Muscle of back (tissue), 13 donors: ENCODE results near the gene WNT2B. TPM values are rescaled to one million over a fixed set of nuclear protein-coding genes. Genes with fewer than 3 reads are reported as not detected.
"Not testable (repeated sequence)": the region's sequence is repeated elsewhere in the genome, so short reads cannot be mapped to it uniquely, and the experiment has no call there.

ENCODE experiments used
- DNase-seq, 3 donors: peaks; one replicate each; pipeline versions ENCODE4 v3.0.0 to v3.0.0-alpha.2; 2013
- long read RNA-seq, 9 donors: transcript quantifications; one replicate each; lab custom pipeline, GENCODE V29; 2026
- polyA plus RNA-seq, 10 donors: library from polyadenylated mRNA; unstranded; fragments of 120-200 nt; gene quantifications; one replicate each; pipeline ENCODE4 v1.2.1, GENCODE V29; 2013; ENCODE audit not compliant: insufficient read length in 10 of 10

WNT2B gene
- polyA plus RNA-seq = 10 to 100 TPM in 1 of 10 donors, 1 to 10 TPM in 9; 4.7 to 10.5 (median 6.3) TPM
- long read RNA-seq, donor 1, partial matches to known transcripts = 0 of 1 reads
- long read RNA-seq, donor 1, other reads (novel, unspliced or antisense) = 0 of 1 reads
- long read RNA-seq, donor 2 = 0 reads
- long read RNA-seq, donor 3 = 0 reads
- long read RNA-seq, donor 4, partial matches to known transcripts = 0 of 1 reads
- long read RNA-seq, donor 4, other reads (novel, unspliced or antisense) = 0 of 1 reads
- long read RNA-seq, donor 5, partial matches to known transcripts = 0 of 1 reads
- long read RNA-seq, donor 5, other reads (novel, unspliced or antisense) = 0 of 1 reads
- long read RNA-seq, donor 6, partial matches to known transcripts = 0 of 2 reads
- long read RNA-seq, donor 6, other reads (novel, unspliced or antisense) = 0 of 2 reads
- long read RNA-seq, donor 7, partial matches to known transcripts = 0 of 1 reads
- long read RNA-seq, donor 7, other reads (novel, unspliced or antisense) = 0 of 1 reads
- long read RNA-seq, donor 8, partial matches to known transcripts = 0 of 1 reads
- long read RNA-seq, donor 8, other reads (novel, unspliced or antisense) = 0 of 1 reads
- long read RNA-seq, donor 9 = 0 reads

DNA sequence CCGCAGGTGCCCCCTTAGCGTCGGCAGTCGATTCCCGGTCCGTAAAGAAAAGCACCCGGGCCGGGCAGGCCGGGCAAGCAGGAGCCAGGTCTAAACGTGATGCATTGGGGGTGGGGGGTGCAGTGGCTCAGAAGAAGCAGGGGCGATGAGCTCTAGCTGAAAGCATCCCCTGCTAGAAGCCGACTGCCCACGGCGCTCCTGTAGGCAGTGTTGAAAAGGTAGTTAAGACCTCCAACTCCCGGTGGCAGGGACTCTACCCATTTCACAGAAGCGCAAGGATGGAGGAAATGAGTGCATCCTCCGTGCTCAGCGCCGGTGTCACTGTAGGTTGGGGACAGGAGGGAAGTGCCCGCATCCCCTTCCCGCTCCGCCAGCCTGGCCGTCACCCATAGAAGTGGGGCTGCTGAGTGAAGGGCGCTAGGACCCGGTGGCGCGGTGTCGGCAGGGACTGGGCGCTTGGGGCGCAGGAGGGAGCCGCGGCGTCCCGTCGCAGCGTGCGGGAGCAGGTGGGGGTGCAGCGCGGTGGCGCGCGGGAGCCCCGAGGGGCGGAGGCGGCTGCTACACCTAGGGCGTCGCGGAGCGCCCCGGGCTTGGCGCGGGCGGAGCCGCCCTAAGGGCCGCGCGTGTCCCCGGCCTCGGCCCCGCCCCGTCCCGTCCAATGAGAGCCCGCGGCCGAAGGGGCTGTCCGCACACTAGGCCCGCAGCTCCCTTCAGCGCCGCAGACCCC, at the start of gene WNT2B:
Gene WNT2B (plus strand): TSS at position 688 of the 727 bp plus-strand sequence. CDS start 298 bp downstream, outside the sequence.
- DNase-seq = peak in 1 of 3 donors; percentile 72

DNA sequence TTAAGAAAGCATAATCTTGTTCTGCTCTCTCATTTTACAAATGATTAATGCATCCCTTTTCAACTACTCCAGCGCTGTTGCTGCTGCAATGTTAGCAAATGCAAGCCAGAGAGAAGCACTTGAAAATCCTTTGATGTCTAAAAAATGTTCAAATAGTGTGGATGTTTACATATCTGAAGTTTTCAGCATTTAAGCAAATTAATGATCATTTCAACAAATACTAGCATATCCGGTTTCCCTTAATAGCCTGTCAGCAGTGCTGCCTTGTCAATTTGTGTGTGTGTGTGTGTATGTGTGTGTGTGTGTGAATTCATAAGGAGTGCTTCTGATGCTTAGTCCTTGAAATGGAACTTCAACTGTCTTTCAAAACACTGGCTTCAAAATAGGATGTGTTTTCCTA, 48.1 kb upstream of the WNT2B start:
- DNase-seq = no peak

DNA sequence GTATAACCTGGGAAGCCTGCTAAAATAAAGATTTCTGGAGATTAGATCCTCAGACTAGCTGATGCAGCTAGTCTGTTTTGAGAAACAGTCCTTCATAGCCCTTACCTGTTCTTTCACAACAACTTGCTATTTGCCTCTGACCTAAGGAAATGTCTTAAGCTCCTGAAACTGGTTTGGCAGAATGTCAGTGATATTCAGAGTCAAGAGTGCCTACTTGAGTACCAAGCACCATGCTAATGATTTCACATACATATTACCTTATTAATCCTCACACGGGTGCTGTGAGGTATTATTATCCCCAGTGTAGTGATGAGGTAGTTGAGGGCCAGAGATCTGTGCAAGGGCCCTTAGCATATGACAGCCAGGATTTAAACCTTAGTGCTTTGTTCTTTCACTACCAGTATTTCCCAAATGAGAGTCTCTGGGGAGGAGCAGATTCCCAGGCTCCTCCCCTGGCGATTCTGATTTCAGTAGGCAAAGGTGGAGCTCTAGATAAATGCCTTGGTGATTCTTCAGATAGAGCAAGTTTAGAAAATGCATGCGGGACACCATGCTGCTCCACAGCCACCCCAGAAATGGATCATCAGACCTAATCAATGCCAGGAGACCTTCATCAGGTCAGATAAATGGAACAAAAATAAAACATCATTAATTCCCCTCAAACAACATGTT, 47.4 kb upstream of the WNT2B start:
- no peak for DNase-seq

DNA sequence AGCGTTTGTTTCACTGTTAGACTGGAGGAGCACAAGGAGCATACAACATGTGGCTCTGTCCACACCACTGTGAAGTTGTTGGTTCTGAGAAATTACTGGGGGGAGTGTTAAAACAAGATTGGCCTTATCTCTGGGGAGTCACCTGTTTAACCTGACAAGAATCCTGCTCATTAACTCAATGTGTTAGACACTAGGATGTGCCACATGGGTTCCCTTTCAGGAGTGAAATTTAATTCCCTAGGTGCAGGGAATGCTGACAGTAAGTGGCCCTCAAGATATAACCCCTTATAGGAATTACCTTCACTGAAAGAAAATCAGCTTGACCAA, 45.8 kb upstream of the WNT2B start:
- DNase-seq = no peak

DNA sequence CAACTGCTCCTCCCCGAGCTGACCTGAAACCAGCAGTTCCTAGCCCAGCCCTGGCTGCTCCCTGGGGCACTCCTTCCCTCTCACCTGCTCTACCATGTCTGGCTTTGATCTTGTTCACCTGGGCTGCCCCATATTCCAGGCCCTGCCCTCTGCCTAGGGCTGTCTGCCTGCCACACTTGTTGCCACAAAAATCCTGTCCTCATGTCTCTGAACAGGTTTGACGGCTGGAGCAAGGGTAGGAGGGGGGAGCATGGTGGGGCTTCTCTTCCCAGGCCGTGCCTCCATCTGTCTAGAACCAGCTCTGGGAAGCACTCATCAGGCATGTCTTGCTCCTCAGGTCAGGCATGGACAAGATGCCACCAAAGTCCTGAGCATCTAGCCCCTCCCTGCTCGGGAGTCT, 44.3 kb upstream of the WNT2B start:
- no peak for DNase-seq

DNA sequence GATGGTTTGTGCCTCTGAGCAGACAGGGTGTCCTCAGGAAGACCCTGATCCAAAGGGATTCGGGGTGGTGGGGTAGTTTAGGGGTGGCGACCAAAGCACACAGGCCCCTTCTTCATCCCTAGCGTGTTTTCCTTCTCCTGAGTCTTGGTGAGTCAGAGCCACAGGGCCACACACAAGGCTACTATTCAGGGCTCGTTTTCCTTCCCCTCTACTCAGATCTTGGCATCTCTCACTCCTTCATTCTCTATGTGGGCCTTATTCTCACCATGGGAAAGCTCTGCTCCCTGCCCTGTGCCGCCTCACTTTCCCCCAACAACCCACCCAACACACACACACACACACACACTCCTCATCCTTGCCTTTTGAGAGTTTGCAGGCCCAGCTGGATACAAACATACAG, 43.6 kb upstream of the WNT2B start:
- DNase-seq = no peak

DNA sequence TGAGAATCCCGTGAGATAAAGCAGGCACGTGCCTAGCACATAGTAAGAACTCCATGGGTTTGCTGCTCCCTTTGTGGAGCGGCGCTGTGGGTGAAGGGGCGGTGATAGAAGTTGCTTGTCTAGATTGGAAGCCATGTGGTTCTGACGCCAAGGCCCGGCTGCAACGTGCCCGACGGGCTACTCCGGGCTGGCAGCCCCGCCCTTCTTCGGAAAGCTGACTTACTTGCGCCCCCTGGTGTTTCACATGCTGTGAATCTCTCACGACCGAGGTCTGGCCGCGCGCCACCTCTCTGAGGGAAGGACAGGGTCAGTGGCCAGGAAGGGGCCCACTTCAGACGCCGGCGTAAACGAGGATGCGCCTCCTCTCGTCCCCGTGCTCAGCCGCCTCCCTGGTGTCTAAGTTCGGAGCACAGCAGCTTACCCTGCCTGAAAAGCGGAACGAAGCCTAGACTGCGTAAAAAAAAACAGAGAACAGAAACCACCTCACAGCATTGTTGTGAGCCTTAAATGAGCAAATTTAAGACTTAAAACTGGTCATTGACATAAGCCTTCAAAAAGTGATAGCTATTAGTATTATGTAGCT, 42.6 kb upstream of the WNT2B start:
- peak; percentile 93 to 97 (median 95) for DNase-seq

DNA sequence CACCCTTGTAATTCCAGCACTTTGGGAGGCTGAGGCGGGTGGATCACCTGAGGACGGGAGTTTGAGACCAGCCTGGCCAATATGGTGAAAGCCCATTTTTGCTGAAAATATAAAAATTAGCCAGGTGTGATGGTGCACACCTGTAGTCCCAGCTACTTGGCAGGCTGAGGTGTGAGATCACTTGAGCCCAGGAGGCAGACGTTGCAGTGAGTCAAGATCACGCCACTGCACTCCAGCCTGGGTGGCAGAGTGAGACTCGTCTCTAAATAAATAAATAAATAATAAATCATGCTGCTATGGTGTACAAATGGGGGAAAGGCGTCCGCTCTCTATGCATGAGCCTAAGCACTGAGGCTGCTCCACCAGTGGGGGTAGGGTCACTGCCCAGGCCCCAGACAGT, 38.4 kb upstream of the WNT2B start:
- not testable (repeated sequence) for DNase-seq

DNA sequence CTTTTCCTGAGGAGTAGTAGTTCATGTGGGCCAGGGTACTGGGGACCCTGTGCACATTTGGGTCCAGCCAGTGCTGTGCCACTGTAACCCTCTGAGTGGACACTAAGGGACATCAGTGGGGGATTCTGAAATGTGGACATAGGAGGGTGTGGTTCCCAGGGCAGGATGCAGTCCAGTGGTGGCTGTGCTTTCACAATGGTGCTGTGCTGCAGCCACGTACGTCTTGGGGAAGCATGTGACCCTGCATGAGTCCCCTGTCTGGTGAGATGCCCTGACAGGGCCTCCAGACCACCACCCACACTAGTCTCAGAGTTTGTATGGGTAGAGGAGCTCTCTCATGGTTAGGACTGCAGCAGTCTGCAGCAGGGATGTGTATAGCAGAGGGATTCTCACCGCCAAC, 37.8 kb upstream of the WNT2B start:
- DNase-seq = no peak

DNA sequence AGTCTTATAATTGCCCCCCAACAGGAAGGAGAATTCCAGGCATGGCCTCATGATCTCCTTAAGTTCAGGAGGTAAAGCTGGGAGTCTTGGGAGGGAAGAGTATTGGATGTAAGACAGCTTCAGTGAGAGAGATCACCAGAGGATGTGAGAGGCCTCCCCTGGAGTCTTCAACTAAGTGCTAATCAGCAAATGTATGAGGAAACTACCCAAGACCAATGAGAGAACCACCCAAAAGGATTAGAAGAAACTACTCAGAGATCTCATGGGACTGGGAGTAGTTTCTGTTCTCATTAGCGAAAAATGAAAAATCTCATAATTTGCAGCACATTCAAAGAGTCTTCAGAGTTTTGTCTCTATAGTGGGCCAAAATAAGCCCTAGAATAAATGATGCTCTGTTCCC, 36.6 kb upstream of the WNT2B start:
- DNase-seq = no peak

DNA sequence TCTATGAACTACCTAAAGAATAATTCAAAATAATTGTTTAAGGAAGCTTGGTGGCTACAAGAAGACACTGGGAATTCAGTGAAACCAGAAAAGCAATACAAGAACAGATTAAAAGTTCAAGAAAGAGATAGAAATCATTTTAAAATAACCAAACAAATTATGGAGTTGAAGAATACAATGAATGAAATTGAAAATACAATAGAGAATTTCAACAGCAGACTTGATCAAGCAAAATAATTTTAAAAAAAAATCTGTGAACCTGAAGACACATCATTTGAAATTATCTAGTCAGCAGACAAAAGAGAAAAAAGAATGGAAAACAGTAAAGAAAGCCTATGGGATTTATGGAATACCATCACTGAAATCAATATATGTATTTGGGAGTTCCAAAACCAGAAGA, 31.2 kb upstream of the WNT2B start:
- DNase-seq = no peak

DNA sequence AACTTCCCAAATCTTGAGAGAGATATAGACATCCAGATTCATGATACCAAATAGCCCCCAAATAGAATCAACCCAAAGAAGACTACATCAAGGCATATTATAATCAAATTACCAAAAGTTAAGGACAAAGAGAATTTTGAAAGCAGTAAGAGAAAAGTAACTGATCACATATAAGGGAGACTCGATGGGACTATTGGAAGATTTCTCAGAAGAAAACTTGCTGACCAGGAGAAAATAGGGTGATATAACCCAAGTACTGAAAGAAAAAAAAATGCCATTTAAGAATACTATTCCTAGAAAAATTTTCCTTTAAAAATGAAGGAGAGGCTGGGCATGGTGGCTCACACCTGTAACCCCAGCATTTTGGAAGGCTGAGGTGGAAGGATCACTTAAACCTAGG, 30.5 kb upstream of the WNT2B start:
- no peak for DNase-seq

DNA sequence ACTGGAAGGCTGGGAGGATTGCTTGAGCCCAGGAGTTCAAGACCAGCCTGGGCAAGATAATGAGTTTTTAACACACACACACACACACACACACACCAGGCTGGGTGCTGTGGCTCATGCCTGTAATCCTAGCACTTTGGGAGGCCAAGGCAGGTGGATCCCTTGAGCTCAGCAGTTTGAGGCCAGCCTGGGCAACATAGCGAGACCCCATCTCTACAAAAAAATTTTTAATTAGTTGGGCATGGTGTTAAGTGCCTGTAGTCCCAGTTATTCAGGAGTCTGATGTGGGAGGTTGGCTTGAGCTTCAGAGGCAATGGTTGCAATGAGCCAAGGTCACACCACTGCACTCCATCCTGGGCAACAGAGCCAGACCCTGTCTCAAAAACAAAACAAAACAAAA, 22.7 kb upstream of the WNT2B start:
- DNase-seq = not testable (repeated sequence)

DNA sequence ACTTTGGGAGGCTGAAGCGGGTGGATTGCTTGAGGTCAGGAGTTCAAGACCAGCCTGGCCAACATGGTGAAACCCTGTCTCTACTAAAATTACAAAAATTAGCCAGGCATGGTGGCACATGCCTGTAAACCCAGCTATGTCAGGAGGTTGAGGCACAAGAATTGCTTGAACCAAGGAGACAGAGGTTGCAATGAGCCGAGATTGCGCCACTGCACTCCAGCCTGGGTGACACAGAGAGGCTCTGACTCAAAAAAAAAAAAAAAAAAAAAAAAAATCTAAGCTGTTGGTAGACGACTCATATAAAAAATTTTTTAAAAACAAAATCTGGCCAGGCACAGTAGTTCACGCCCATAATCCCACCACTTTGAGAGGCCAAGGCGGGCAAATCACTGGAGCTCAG, 21.1 kb upstream of the WNT2B start:
- not testable (repeated sequence) for DNase-seq

DNA sequence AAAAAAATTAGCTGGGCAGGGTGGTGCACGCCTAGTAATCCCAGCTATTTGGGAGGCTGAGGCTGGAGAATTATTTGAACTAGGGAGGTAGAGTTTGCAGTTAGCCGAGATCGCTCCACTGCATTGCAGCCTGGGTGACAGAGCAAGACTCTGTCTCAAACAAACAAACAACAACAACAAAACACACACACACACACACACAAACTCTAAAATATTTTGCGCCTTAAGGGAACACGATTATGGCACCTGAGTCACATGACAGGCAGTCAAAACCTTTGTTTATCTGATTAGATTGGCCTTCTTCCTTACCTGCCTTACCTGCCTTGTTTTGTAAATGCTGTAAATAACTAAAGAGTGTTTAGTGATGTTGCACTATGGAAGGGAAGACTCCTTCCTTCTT, 20.6 kb upstream of the WNT2B start:
- DNase-seq = no peak

DNA sequence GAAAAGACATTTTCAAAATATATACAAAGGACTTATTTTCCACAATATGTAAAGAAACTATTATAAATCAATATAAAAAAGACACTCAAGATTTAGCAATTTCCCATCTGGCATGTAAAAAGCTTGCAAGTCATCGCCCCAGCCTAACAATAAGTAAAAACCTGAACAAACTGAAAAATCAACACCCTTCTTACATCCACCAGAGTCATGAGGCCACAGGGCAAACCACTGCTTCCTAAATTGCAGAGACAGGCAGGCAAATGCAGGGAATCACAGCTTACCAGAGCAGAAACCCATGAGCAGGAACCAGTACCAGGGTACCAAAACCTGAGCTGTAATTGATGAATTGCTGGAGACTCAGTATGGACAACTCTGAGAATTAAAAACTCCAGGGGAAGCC, 16.7 kb upstream of the WNT2B start:
- DNase-seq = no peak

DNA sequence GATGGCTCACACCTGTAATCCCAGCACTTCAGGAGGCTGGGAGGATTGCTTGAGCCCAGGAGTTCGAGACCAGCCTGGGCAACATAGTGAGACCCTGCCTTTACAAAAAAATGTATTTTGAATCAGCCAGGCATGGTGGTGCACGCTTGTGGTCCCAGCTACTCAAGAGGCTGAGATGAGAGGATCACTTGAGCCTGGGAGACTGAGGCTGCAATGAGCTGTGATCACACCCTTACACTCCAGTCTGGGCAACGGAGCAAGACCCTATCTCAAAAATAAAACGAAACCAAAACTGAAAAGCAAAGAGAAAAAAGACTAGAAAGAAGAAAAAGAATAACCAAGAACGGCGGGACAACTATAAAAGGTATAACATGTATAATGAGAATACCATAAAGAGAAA, 15.4 kb upstream of the WNT2B start:
- DNase-seq = no peak

DNA sequence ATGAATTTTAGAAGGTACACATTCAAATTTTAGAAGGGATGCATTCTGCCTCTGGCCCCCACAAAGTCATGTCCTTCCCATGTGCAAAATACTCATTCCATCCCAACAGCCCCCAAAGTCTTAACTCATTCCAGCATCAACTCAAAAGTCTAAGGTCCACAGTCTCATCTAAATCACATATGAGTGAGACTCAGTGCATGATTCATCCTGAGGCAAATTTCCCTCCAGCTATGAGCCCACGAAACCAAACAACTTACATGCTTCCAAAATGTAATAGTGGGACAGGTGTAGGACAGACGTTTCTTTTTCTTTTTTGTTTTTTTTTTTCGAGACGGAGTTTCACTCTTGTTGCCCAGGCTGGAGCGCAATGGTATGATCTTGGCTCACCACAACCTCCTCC, 12.5 kb upstream of the WNT2B start:
- DNase-seq = no peak

DNA sequence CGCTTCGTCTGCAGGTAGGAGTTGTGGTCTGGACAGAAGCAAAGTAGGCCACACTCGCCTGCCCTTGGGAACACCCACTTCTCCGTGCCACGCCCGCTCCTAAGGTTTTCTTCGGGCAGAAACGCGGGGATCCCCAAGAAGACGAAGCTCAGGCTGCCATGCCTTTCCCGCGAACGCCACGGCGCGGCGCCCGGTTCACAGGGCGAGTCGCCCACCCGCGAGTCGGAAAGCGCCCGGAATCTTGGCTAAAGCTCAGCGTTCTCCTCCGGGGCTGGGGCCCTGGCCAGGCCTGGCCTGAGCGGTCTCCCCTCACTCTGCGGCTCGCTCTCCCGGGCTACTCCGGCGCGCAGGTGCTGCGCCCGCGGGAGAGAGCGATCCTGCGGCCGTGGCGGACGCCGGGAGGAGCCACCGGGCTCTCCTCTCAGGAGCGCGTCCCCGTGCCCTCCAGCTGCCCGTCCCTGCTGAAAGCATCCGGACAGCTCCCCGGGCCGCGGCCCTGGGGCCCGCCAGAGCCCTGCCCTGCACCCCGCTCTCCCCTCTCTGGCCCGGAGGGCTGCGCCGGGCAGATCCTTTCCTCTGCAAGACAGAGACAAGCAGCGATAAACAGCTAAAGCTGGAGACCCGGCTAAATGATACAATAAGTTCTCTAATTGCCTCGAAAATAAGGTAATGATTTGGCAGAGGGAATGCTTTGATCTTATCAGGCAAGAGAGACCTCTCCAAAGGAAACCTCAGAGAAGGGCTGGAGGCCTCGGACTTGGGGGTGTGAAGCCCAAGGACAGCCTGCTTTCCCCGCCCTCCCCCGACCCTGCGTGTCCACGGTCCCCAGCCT, 6.7 kb upstream of the WNT2B start:
- peak; percentile 53 to 89 (median 80) for DNase-seq

DNA sequence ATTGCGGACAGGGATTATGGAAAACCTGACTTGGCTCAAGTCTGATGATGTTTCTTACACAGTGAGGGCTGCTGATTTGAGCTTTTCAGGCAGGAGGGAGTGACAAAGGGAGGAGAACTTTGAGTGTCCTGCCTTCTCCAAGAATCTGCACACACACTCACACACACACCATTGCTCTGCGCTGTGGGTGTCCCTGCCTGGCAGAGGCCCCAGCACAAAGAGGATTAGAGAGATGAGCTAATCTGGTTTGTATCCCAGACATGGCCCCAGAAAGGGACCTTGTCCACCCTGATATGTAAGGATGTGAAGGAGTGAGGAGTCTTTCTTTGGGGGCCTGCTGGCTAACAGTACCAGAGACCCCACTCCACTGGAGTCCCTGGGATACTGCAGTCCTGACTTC, 5.9 kb upstream of the WNT2B start:
- no peak for DNase-seq
